Small intestine (tissue), 16 donors: ENCODE measurements around the gene POLR2I. TPM values are rescaled to one million over a fixed set of nuclear protein-coding genes. Genes with fewer than 3 reads are reported as not detected.

Experiments
- DNase-seq, 2 donors: peaks; one replicate each; pipeline versions ENCODE4 v3.0.0 to v3.0.0-alpha.2; 2013
- FAIRE-seq: peaks from 2 replicates; lab custom pipeline; 2012; peaks lifted over from hg19 to GRCh38; lab: Jason Lieb, UNC
- H3K27ac ChIP-seq, 3 donors: one replicate each; pipeline ENCODE4 v1.5.1; 2013; ENCODE audit warnings: low read length in 2 of 3, mild to moderate bottlenecking in 2 of 3, control low read depth in 1 of 3, inconsistent platforms in 1 of 3, low read depth in 1 of 3, moderate library complexity in 1 of 3
- H3K27me3 ChIP-seq, 3 donors: one replicate each; pipeline ENCODE4 v1.6.1; 2013; ENCODE audit warnings: low read length in 3 of 3, inconsistent platforms in 1 of 3; ENCODE audit not compliant: control insufficient read depth in 3 of 3, insufficient read depth in 3 of 3
- H3K36me3 ChIP-seq, 3 donors: one replicate each; pipeline ENCODE4 v1.6.1; 2013; ENCODE audit warnings: low read length in 3 of 3, inconsistent platforms in 1 of 3, low read depth in 1 of 3, mild to moderate bottlenecking in 1 of 3, moderate library complexity in 1 of 3; ENCODE audit not compliant: control insufficient read depth in 3 of 3, insufficient read depth in 2 of 3
- H3K4me1 ChIP-seq, 3 donors: one replicate each; pipeline ENCODE4 v1.6.1; 2013; ENCODE audit warnings: low read length in 2 of 3, inconsistent platforms in 1 of 3, low read depth in 1 of 3, mild to moderate bottlenecking in 1 of 3, moderate library complexity in 1 of 3; ENCODE audit not compliant: control insufficient read depth in 3 of 3, insufficient read depth in 2 of 3
- H3K4me3 ChIP-seq, 3 donors: one replicate each; pipeline ENCODE4 v1.5.1; 2013; ENCODE audit warnings: low read length in 3 of 3, control low read depth in 1 of 3, inconsistent platforms in 1 of 3, low read depth in 1 of 3, mild to moderate bottlenecking in 1 of 3, moderate library complexity in 1 of 3
- H3K9me3 ChIP-seq, 2 donors: one replicate each; pipeline ENCODE4 v1.6.1; 2013; ENCODE audit warnings: low read depth in 1 of 2, low read length in 1 of 2; ENCODE audit not compliant: control insufficient read depth in 2 of 2, insufficient read depth in 1 of 2
- WGBS, 3 donors: extraction: QIAGEN DNeasy Blood & Tissue Kit; methylation state at CpG; one replicate each; pipeline ENCODE4 v1.1.7; 2013; 5-methylcytosine and 5-hydroxymethylcytosine counted together
- long read RNA-seq, 10 donors: transcript quantifications; one replicate each; lab custom pipeline, GENCODE V29; 2026
- polyA plus RNA-seq, 4 donors: library from polyadenylated mRNA; stranded (reverse) in 3 of 4; unstranded in 1 of 4; fragments of 200-250 nt in 3 of 4; fragments of 120-200 nt in 1 of 4; gene quantifications; one replicate each; pipeline versions ENCODE4 v1.2.1 to v1.2.3, GENCODE V29; 2013
- donor health status: healthy with polysubstance abuse.
- donor health status: control.
- donor health status: control.
- donor health status: Bipolar disorder and iron deficiency.
- donor health status: healthy.

The POLR2I gene
- polyA plus RNA-seq, result 10 to 100 TPM; 46.5 to 77.5 (median 66.5) TPM
- long read RNA-seq, donor 1, transcript POLR2I-201 (6 exons, 913 nt), result major isoform, 74 of 88 reads
- long read RNA-seq, donor 1, transcript POLR2I-206 (5 exons, 542 nt), result minor isoform, 6 of 88 reads
- long read RNA-seq, donor 1, partial matches to known transcripts, result 6 of 88 reads
- long read RNA-seq, donor 1, other reads (novel, unspliced or antisense), result 0 of 88 reads
- long read RNA-seq, donor 2, transcript POLR2I-201 (6 exons, 913 nt), result major isoform, 21 of 21 reads
- long read RNA-seq, donor 2, partial matches to known transcripts, result 0 of 21 reads
- long read RNA-seq, donor 2, other reads (novel, unspliced or antisense), result 0 of 21 reads
- long read RNA-seq, donor 3, transcript POLR2I-206 (5 exons, 542 nt), result minor isoform, 6 of 50 reads
- long read RNA-seq, donor 3, transcript POLR2I-201 (6 exons, 913 nt), result major isoform, 42 of 50 reads
- long read RNA-seq, donor 3, partial matches to known transcripts, result 0 of 50 reads
- long read RNA-seq, donor 3, other reads (novel, unspliced or antisense), result 0 of 50 reads
- long read RNA-seq, donor 4, partial matches to known transcripts, result 0 of 1 reads
- long read RNA-seq, donor 4, other reads (novel, unspliced or antisense), result 0 of 1 reads
- long read RNA-seq, donor 5, transcript POLR2I-201 (6 exons, 913 nt), result major isoform, 13 of 14 reads
- long read RNA-seq, donor 5, partial matches to known transcripts, result 0 of 14 reads
- long read RNA-seq, donor 5, other reads (novel, unspliced or antisense), result 0 of 14 reads
- long read RNA-seq, donor 6, transcript POLR2I-201 (6 exons, 913 nt), result major isoform, 38 of 111 reads
- long read RNA-seq, donor 6, partial matches to known transcripts, result 33 of 111 reads
- long read RNA-seq, donor 6, other reads (novel, unspliced or antisense), result 36 of 111 reads
- long read RNA-seq, donor 7, transcript POLR2I-201 (6 exons, 913 nt), result major isoform, 99 of 108 reads
- long read RNA-seq, donor 7, partial matches to known transcripts, result 0 of 108 reads
- long read RNA-seq, donor 7, other reads (novel, unspliced or antisense), result 0 of 108 reads
- long read RNA-seq, donor 8, transcript POLR2I-201 (6 exons, 913 nt), result major isoform, 7 of 8 reads
- long read RNA-seq, donor 8, partial matches to known transcripts, result 0 of 8 reads
- long read RNA-seq, donor 8, other reads (novel, unspliced or antisense), result 0 of 8 reads
- long read RNA-seq, donor 9, transcript POLR2I-201 (6 exons, 913 nt), result major isoform, 9 of 10 reads
- long read RNA-seq, donor 9, partial matches to known transcripts, result 0 of 10 reads
- long read RNA-seq, donor 9, other reads (novel, unspliced or antisense), result 0 of 10 reads
- long read RNA-seq, donor 10, transcript POLR2I-206 (5 exons, 542 nt), result minor isoform, 7 of 52 reads
- long read RNA-seq, donor 10, transcript POLR2I-201 (6 exons, 913 nt), result major isoform, 43 of 52 reads
- long read RNA-seq, donor 10, partial matches to known transcripts, result 0 of 52 reads
- long read RNA-seq, donor 10, other reads (novel, unspliced or antisense), result 0 of 52 reads

GRCh38 chr19:36114721-36115452 is at the start of gene POLR2I:
Gene POLR2I, minus strand, starts transcription at chr19:36114875. Its CDS starts 19 bp downstream, at chr19:36114856.
- Histone ChIP-seq H3K36me3 (peaks cover 0 to 54% (median 2%) of the 10 kb centered on the region in 3 donors), H3K27me3 (no peaks in the 10 kb centered on the region), H3K4me3 (peak within 1 kb of the TSS; percentile 59 to 94 (median 75)), H3K4me1 (peaks cover 2 to 11% (median 3%) of the 10 kb centered on the region in 3 donors), H3K27ac (peak within 1 kb of the TSS; percentile 77 to 91 (median 89)), H3K9me3 (no peaks in the 10 kb centered on the region)
- FAIRE-seq (no peak), DNase-seq (peak; percentile 99 to 100)
- WGBS, 3 donors, result 0% methylated on average over 59 to 60 of the region's 60 CpGs

- Histone ChIP-seq H3K4me1 (peaks cover 0 to 4% (median under 1%) of the 10 kb centered on the region in 3 donors), H3K9me3 (no peaks in the 10 kb centered on the region), H3K36me3 (peaks cover 0 to 19% (median 0%) of the 10 kb centered on the region in 3 donors), H3K27me3 (no peaks in the 10 kb centered on the region), H3K27ac (no peak overlapping the region), H3K4me3 (no peak overlapping the region)
- no peak for FAIRE-seq
- WGBS, 3 donors, result 94 to 98% (median 95%) methylated on average over 12 of the region's 12 CpGs
- DNase-seq, result no peak
Observed at GRCh38 chr19:36163813-36164212, 49.1 kb upstream of the POLR2I start.

- WGBS, 3 donors, result 86 to 92% (median 87%) methylated on average over 7 of the region's 7 CpGs
- Histone ChIP-seq H3K9me3 (no peaks in the 10 kb centered on the region), H3K4me1 (no peaks in the 10 kb centered on the region), H3K27me3 (no peaks in the 10 kb centered on the region), H3K27ac (no peak overlapping the region), H3K36me3 (peaks cover 0 to 16% (median 0%) of the 10 kb centered on the region in 3 donors), H3K4me3 (no peak overlapping the region)
- DNase-seq, result no peak
- FAIRE-seq, result no peak
Observed at GRCh38 chr19:36160821-36161596, 46.3 kb upstream of the POLR2I start.

GRCh38 chr19:36153126-36153525 is 38.5 kb upstream of the POLR2I start:
- Histone ChIP-seq H3K4me1 (no peaks in the 10 kb centered on the region), H3K27me3 (no peaks in the 10 kb centered on the region), H3K9me3 (no peaks in the 10 kb centered on the region), H3K27ac (peak overlapping the region in 1 of 3 donors; percentile 78), H3K4me3 (no peak overlapping the region), H3K36me3 (peaks cover 4 to 53% (median 7%) of the 10 kb centered on the region in 3 donors)
- 93 to 97% (median 96%) methylated on average over 10 of the region's 10 CpGs for WGBS, 3 donors
- DNase-seq (no peak), FAIRE-seq (no peak)

GRCh38 chr19:36152352-36153091 is 37.8 kb upstream of the POLR2I start, which contains the start of gene COX7A1:
Gene COX7A1, minus strand, starts transcription at chr19:36152447. Its CDS starts 40 bp downstream, at chr19:36152407.
- Histone ChIP-seq H3K4me3 (peak within 1 kb of the TSS in 2 of 3 donors; percentile 19 to 48), H3K9me3 (no peaks in the 10 kb centered on the region), H3K36me3 (peaks cover 8 to 59% (median 12%) of the 10 kb centered on the region in 3 donors), H3K4me1 (no peaks in the 10 kb centered on the region), H3K27ac (peak within 1 kb of the TSS; percentile 68 to 78 (median 76)), H3K27me3 (no peaks in the 10 kb centered on the region)
- DNase-seq (no peak), FAIRE-seq (no peak)
- 56 to 83% (median 81%) methylated on average over 37 to 40 of the region's 40 CpGs for WGBS, 3 donors

GRCh38 chr19:36152019-36152351 is 37.3 kb upstream of the POLR2I start:
- H3K9me3 ChIP-seq, result no peaks in the 10 kb centered on the region
- H3K27ac ChIP-seq, result peak overlapping the region; percentile 68 to 78 (median 76)
- H3K4me1 ChIP-seq, result no peaks in the 10 kb centered on the region
- no peaks in the 10 kb centered on the region for H3K27me3 ChIP-seq
- H3K4me3 ChIP-seq, result peak overlapping the region in 2 of 3 donors; percentile 19 to 48
- WGBS, 3 donors, result 63 to 89% (median 84%) methylated on average over 15 to 16 of the region's 16 CpGs
- FAIRE-seq, result no peak
- DNase-seq, result no peak
- peaks cover 8 to 63% (median 15%) of the 10 kb centered on the region in 3 donors for H3K36me3 ChIP-seq
